NB4 (cell line): Measurements from ENCODE around the gene GOSR2.

ENCODE experiments used
- DNase-seq: peaks from one replicate; pipeline ENCODE4 v3.0.0; 2010; ENCODE audit warnings: low read depth
- H3K4me3 ChIP-seq: one replicate; pipeline ENCODE4 v1.5.1; 2011; ENCODE audit warnings: mild to moderate bottlenecking, low read depth, low read length, moderate library complexity
- CTCF ChIP-seq: IDR thresholded peaks from one replicate; pipeline ENCODE4 v1.5.1; 2012; ENCODE audit warnings: low read depth, low read length
- MAX ChIP-seq: IDR thresholded peaks from 2 replicates; pipeline ENCODE4 v1.6.1; 2011; ENCODE audit warnings: low read depth, low read length
- MYC ChIP-seq: IDR thresholded peaks from 2 replicates; pipeline ENCODE4 v1.6.1; 2011; ENCODE audit warnings: low read depth, low read length
- POLR2A ChIP-seq: IDR thresholded peaks from 2 replicates; pipeline ENCODE4 v1.6.1; 2011; ENCODE audit warnings: mild to moderate bottlenecking; ENCODE audit not compliant: insufficient read length; ENCODE audit errors: extremely low read depth

Gene GOSR2

GRCh38 chr17:46889519-46889918, 33.4 kb upstream of the GOSR2 start:
- H3K4me3 ChIP-seq = no peak overlapping the region
- TF ChIP-seq POLR2A (no peak), MAX (no peak), CTCF (no peak), MYC (no peak)
- DNase-seq = no peak

- H3K4me3 ChIP-seq = no peak overlapping the region
- no peak for DNase-seq
- TF ChIP-seq CTCF = no peak
Measured at GRCh38 chr17:46889992-46890564, 32.9 kb upstream of the GOSR2 start.

GRCh38 chr17:46890638-46891037, 32.3 kb upstream of the GOSR2 start:
- TF ChIP-seq MYC (no peak), POLR2A (no peak), CTCF (no peak), MAX (no peak)
- DNase-seq = no peak
- H3K4me3 ChIP-seq = no peak overlapping the region

- TF ChIP-seq MAX = peak; percentile 70
- no peak for TF ChIP-seq POLR2A
- H3K4me3 ChIP-seq = no peak overlapping the region
- DNase-seq = no peak
Measured at GRCh38 chr17:46892192-46892703, 30.7 kb upstream of the GOSR2 start.

- TF ChIP-seq MAX (no peak), MYC (no peak), CTCF (no peak), POLR2A (no peak)
- H3K4me3 ChIP-seq = no peak overlapping the region
- no peak for DNase-seq
Measured at GRCh38 chr17:46894024-46894423, 28.9 kb upstream of the GOSR2 start.

GRCh38 chr17:46894476-46895151, 28.3 kb upstream of the GOSR2 start:
- no peak for DNase-seq
- TF ChIP-seq POLR2A (no peak), MYC (no peak), MAX (no peak), CTCF (no peak)
- H3K4me3 ChIP-seq = no peak overlapping the region
